ENCODE measurements around the gene DCUN1D1.
A peak's percentile ranks its signal among the peaks of the same experiment; 100 is the strongest.

Gene DCUN1D1

DNA sequence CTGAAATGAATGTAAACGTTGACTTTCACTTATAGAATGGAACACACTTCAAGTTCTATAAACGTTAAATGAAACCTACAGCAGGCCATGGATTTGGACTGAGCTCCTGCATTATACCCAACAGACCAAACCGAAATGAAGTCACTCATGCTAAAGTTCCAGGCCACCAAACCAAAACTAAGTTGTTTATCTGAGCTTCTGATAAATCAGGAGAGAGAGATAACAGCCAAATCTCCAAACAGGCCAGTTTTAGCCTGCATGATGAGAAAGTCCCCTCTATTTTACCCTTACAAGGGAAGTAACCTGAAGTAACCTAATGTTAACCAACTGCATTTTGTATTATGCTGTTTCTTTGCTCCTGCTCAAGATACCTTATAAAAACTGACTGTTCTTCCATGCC lies 44.5 kb downstream of the DCUN1D1 start:
- DNase-seq, result no peak

DNA sequence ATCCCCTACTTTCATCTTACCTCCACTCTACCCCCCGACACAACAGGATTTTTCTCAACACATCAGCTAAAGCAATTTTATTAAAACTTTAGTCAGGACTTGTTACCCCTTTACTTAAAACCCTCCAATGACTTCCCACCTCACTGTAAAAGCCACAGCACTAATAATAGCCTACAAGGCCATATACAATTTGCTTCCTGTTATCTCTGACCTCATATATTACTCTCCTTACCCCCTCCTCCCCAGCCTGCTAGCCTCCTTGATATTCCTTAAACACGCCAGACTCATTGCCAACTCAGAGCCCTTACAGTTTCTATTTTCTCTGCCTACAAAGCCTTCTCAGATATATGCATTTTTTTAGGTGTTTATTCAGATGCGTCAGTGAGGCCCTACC lies 54.4 kb downstream of the DCUN1D1 start:
- DNase-seq, result no peak

DNA sequence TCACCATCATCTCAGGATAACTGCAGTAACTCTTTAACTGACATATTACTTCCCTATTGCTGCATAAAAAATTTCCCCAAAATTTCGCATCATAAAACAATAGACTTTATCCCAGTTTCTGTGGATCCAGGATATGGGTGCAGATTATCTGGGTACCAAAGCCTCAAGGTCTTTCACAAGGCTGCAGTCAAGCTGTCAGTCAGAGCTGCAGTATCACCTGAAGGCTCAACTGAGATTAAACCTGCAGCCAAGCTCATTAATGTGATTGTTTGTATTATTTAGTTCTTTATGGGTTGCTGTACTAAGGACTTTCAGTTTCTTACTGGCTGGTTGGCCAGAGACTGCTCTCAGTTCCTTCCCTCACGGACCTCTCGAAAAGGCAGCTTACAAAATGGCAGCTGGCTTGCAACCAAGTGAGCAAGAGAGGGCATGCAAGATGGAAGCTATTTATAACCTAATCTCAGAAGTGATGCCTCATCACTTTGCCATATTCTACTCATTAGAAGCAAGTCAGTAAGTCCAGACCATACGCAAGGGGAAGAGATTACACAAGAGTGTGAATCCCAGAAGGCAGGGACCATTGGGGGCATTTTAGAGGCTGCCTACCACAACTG lies 54.9 kb downstream of the DCUN1D1 start:
- DNase-seq, result peak; percentile 14

DNA sequence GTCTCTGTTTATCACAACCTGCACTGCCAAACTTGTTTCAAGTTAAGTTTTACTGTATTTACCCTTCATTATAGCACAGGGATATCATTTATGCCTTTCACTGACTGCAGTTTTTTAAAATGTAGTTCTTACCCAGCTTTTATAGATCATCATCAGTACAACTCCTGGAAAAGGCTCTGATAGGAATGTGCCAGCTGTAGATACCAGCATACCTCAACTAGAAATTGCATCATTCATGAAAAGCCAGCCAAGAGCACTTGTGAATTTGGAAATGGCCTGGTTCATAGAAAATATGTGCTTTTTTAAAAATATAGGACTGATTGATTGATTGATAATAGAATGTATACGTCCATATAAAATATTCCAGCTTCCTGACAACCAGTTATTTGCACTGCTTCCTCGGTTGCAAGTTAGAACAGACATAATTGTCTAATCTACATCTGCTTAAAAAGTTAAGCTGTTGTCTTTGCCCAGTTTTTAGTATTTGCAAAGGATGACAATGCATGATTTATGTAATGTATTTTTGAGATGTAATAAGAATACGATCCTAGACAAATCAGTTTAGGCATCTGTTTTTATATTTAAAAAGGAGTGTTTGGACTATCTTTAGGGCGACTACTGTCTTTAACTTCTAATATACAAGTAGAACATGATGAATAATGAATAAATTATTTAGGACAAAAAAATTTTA lies 58.5 kb downstream of the DCUN1D1 start:
- DNase-seq, result peak; percentile 21

DNA sequence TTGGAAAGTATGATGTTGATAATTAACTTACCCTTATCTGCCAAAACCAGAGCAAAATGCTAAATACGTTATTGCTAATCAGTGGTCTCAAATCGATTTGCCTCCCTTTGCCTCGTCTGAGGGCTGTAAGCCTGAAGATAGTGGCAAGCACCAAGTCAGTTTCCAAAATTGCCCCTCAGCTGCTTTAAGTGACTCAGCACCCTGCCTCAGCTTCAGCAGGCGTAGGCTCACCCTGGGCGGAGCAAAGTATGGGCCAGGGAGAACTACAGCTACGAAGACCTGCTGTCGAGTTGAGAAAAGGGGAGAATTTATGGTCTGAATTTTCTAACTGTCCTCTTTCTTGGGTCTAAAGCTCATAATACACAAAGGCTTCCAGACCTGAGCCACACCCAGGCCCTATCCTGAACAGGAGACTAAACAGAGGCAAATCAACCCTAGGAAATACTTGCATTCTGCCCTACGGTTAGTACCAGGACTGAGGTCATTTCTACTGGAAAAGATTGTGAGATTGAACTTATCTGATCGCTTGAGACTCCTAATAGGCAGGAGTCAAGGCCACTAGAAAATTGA lies 59.7 kb downstream of the DCUN1D1 start:
- no peak for DNase-seq

DNA sequence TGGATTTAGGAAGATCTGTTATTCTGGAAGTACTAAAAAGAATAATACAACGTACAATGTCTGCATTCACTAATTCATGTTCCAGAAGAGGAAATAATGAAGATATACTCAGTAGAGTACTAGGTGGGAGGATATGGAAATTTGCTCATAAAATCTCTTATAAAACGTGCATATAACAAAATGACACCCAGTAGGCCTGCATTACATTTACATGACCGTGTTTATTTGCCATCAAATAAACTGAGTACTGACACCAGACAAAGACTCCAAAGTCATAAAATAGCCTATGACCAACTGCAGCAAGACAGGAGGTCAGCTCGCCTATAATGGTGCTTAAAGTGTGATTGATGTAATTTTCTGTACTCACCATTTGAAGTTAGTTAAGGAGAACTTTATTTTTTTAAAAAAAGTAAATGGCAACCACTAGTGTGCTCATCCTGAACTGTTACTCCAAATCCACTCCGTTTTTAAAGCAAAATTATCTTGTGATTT lies 60.4 kb downstream of the DCUN1D1 start:
- no peak for DNase-seq

DNA sequence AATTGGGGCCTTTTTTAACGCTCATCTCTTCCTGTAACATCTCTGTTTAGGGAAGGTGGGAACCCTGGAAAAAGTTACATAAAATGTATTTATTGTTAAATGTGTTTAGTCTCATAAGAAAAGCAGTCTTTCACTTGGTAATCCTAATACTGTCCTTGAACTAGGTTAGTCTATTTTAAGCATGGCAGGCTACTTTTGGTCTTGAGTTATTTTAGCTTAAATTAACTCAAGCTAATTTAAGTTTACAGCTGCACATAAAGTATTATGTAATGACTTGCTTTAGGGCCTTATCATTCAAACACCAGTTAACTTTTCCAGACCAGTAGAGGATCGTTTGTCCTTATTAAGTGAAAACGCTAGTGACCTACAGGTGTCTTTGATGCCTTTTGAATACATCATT lies 63.2 kb downstream of the DCUN1D1 start:
- no peak for DNase-seq

DNA sequence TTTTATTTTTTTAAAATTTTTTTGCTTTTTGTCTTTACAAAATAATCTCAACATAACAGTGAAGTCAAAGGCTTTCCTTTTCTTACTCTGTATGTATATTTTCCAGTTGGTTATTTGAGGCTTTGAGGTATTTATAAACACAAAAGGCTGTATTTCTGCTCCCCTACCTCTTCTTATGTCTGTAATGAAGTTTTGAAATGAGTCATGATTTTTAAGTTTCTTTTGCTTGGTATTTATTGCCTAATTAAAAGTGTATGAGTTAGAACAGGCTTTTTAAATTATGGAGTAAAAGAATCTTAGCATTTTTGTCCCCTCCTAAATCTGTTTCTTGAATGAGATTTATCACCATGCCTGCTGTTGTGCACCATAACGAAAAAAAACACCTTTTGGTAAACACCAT lies 66.0 kb downstream of the DCUN1D1 start:
- DNase-seq, result no peak

DNA sequence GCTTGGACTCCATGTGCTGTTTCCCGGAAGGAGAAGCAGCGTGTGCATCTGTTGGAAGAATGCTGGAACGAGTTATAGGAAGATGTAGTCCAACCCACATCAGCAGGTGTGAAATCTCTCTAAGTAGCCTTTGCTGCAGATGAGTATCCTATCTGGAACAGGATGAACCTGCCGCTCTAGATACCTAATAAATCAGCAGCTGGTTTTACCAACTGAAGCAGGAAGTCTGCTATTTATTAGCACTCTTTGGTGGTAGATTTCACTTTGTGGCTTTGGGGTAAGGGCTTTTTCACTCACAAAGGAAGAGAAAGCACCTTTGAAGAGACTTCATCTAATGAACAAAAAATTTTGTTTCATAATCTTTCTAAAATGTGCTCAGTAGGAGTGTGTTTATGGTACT lies 66.4 kb downstream of the DCUN1D1 start:
- DNase-seq, result no peak

DNA sequence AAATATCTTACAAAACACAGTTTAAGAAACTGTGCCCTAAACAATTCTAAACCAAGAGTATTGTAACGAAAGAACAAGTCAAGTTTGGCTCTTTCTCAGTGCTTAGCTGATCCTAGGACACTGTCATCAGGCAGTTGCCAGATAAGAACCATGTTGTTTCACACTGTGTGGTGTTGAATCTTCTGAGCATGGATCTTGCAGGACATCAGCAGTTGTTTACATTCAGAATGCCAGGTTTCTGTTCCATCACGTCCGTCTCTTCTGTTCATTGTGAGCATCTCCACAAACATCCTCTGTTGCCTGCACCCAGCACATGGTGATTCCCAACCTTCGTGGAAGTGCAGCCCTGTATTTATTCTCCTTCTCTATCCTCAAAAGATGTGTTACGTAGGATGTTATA lies 67.9 kb downstream of the DCUN1D1 start:
- DNase-seq, result no peak

DNA sequence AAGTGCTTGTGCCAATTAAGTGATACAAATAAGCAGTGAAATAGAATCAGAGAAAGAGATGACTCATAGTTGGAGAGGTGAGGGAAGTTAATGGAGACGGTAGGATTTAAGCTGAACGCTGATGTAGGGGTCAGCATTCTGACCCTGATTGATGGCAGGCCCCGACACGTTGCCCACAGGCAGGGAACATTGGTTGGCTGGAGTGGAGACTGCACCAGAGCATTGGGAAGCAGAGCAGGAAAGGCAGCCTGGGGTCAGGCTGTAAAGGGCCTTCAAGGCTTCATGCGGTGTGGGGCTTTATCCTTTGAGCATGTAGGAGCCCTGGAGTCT lies 68.6 kb downstream of the DCUN1D1 start:
- no peak for DNase-seq

DNA sequence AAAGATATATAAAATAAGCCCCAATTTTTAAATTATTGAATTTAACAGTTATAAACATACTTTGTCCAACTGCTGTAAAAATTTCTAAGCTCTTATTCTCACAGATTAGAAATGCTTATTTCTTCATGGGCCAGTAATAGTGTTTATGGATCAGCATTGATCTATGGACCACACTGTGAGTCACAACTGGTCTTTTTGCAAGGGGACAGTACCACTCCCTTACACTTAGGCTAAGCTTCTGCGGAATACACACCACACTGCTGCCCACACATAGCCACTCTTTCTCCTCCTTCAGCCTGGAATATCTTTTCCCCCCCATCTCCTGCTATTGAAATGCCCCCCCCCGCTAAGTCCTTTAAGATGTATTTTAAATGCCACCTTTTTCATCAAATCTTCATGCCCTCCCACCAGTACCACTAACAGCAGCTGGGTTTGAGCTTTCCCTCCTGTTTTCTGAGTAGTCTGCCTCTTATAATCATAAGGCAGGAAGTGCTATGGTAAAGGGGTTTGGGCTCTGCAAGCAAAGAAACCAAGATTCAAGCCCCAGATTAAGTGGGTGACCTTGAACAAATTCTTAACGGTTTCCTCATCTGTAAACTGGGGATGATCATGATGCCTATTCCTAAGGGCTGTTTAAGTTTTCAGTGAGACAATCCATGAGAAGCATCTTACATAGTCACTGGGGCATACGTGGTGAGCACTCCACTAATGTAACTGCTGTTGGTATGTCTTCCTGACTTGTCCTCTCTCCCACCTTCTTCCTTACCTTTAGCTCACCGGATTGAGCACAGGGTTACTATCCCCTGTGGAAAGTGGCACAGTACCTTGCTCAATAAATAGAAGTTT lies 69.2 kb downstream of the DCUN1D1 start:
- DNase-seq, result no peak

DNA sequence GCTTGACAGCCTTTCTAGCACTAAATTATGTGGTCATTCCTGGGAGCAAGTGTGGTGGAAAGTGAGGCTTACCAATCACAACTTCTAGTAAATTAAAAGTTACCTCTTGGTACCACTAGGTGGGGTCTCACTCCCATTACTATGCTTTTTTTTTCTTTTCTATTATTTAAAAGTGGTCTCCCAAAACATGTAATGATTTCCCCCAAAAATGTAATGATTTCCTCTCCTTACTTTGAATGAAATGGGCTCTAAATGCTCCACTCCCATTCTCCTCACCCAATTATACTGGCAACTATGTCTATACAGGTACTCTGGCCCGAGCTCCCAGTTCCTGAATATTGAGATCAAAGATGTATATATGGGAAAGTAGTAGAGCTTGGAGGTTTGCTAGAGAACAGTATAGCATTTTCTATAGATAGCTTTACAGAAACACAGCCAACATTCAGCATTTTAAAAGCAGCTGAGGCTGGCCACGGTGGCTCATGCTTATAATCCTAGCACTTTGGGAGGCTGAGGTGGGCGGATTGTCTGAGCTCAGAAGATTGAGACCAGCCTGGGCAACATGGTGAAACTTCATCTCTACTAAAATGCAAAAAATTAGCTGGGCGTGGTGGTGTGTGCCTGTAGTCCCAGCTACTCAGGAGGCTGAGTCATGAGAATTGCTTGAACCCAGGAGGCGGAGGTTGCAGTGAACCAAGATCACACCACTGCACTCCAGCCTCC lies 70.9 kb downstream of the DCUN1D1 start:
- DNase-seq, result no peak

DNA sequence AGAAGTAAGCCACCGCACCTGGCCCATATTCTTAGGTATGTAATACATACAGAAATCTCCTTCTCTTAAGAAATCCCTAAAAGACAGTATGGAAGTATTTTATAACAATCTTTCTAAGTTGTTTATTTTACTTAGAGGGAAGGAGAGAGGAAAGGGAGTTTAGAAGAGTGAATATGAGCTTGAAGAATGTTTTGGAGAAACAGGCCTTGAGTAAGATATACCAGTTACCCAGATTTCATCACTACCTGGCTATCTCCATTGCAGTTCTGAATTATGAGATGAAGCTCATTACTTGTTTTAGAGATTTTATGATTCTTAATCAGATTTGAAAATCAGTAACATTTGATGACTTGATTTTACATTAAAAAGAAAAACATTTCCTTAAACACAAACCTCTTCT lies 71.9 kb downstream of the DCUN1D1 start:
- DNase-seq, result no peak

DNA sequence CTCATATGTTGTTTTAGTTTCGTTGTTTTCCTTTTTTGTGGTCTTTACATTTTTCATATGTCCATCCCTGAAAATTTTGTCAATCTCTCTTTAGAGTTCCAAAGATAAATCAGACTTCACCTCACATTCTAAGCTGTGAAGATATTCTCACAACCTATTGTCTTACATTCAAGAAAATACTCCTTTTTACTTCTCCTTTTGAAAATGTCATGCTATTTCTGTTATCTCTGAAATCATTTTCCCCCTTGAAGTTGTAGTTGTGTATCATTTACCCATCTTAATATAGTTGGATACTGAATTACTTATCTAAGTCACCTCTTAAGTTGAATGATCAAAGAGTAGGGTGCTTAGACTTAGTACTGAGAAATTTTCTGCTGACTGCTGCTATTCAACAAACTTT lies 74.3 kb downstream of the DCUN1D1 start:
- no peak for DNase-seq

DNA sequence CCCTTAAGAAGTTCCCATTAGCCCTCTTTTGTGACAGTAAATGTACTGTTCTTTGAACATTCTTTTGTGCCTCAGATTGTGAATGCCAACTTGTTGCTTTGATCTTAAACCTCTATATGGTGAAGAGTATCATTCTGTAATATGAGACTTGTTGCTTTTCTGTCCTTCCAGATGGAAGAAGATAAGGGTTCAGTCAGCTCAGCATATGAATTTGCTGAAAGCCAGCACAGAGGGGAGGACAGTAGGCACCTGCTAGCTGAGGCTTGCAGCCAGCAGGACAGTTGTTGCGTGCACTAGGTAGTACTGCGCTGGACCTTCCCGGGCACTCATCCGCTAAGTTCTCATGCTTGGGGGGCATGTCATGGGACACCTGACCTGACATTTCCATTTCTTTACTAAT lies 74.7 kb downstream of the DCUN1D1 start:
- DNase-seq, result no peak

DNA sequence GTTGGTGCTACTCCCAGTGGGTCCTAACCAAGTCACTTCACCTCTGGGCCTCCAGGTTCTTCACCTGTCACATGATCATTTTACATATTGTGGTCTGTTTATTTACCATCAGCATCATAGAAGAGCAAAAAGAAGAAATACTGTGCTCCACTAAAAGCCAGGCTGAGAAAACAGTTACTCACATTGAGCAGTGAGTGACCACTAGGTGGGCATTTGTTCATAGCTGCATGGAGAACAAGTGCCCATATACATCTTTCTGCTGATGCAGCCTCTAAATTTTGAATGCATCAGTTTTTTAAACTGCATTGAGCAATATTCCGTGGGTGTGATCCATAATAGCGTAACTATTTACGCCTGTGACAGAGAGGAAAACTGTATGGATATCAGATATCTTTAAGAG lies 76.2 kb downstream of the DCUN1D1 start:
- DNase-seq, result no peak

DNA sequence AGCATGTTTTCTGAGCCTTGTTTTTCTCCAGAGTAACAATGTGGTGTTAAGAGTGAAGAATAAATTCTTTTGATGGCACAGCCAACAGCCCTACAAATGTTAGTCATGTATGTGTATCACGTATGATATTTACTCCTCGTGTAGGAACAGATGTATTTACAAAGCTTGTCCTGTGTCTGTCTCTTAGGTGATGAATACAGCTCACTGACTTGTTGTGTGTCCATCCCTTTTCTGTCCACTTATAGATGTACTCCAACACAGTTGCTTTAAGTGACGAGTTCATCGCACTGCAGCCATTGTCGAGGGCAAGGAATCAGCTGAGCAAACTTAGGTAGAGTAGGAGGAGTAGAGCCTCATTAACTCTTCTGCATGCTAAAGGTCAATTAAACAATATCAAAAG lies 78.1 kb downstream of the DCUN1D1 start:
- no peak for DNase-seq

DNA sequence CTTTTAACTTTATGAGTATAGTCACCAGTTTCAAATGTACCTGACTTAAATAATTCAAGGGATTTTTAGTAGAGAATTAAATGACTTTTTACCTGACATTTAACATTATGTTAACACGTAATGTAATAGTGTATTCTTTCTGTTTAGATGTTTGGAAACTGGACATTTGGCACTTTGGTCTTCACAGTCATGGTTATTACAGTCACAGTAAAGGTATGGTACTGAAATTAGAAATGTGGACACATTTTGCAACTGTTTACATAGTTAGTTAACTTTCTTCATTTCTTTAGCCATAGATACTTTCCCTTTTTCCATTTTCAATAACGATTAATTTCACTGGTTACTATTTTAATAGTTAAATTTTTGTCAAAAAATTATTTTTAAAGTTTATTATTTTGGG lies 83.8 kb downstream of the DCUN1D1 start:
- no peak for DNase-seq

DNA sequence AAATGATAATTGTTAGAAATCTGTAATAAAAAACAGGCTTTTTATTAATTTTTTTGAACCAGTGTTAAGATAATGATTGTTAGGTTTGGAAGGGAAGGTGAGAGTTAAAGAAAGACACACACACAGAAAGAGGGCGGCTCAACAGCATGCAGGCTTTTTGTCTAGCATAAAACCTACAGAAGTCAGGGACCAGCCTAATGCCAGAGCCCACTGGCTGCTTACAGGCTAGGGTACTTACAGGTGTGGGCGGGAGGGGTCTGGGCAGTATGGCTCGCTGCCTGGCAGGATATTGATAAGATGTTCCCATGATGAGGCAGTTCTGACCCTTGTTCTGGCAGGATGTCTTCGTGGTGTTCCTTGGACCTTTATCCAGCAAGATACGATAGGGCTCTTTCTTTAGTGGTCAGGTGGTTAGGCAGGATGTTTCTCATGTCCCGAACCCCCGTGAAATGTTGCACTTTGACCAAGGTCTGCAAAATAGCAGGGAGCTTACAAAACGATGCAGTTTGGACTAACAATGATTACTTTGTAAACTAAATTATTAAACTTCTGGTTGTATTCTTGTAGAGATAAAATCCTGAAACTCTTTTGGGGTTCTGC lies 84.7 kb downstream of the DCUN1D1 start:
- DNase-seq, result no peak

DNA sequence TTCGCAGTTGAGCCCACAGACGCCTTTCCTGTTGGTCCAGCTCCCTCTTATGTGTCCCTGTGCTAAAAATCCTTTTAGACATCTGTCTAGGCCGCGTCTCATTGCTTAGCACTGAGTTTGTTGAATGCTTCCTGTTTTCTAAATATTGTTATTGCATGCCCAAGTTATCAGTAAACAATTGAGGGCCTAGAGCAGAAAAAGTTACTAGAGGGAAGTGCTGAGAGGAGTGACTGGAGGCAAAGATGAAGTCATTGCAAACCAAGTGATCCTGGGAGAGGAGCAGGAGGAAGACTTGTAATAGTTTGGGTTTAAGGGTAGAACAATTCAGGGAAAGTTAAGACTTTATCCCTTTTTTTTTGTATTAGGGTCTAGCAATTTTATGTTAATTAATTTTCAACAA lies 88.1 kb downstream of the DCUN1D1 start:
- DNase-seq, result no peak

DNA sequence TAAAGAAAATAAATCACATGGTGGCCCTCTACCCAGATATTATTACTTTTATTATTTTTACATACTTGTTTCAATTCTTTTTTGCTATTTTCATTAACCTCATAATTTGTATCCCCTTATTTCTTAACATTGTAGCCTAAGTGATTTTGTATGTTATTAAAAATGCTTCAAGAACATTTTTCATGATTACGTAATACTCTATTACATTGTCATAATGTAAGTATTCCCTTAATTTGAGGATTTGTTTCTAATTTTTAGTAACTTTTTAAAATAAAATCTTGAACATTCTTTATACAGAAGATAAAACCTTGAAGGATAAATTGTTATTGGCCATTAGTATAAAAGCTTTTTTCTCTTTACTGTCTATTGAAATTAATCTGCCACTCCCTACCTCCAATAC lies 89.0 kb downstream of the DCUN1D1 start:
- DNase-seq, result no peak
